Ectodermal cell (in vitro differentiated cells): ENCODE data around the gene IMMT. TPM values are rescaled to one million over a fixed set of nuclear protein-coding genes. Genes with fewer than 3 reads are reported as not detected.
"Not testable (repeated sequence)": the region's sequence is repeated elsewhere in the genome, so short reads cannot be mapped to it uniquely, and the experiment has no call there.

ENCODE experiments used
- H3K27ac ChIP-seq: 2 replicates; pipeline ENCODE4 v1.7.0; 2013; ENCODE audit warnings: mild to moderate bottlenecking, low read depth, low read length; ENCODE audit not compliant: insufficient read depth, poor library complexity, severe bottlenecking
- H3K27me3 ChIP-seq: 2 replicates; pipeline ENCODE4 v1.7.0; 2013; ENCODE audit warnings: mild to moderate bottlenecking, low read length; ENCODE audit not compliant: insufficient read depth, control insufficient read depth, poor library complexity, severe bottlenecking
- H3K36me3 ChIP-seq: one replicate; pipeline ENCODE4 v1.7.0; 2013; ENCODE audit warnings: low read length; ENCODE audit not compliant: control insufficient read depth, insufficient read depth
- H3K4me1 ChIP-seq: one replicate; pipeline ENCODE4 v1.7.0; 2013; ENCODE audit warnings: low read length; ENCODE audit not compliant: control insufficient read depth, insufficient read depth
- H3K4me3 ChIP-seq: 2 replicates; pipeline ENCODE4 v1.7.0; 2013; ENCODE audit warnings: low read depth, low read length, control low read depth; ENCODE audit not compliant: insufficient read depth
- H3K9me3 ChIP-seq: 2 replicates; pipeline ENCODE4 v1.7.0; 2013; ENCODE audit warnings: mild to moderate bottlenecking, low read length, moderate library complexity; ENCODE audit not compliant: control insufficient read depth
- WGBS, 2 experiments: methylation state at CpG; one replicate each; pipeline ENCODE4 v1.1.7; 2013; ENCODE audit warnings: missing lambda C conversion rate in 2 of 2; 5-methylcytosine and 5-hydroxymethylcytosine counted together
- polyA plus RNA-seq, 4 experiments: library from polyadenylated mRNA; stranded (reverse); fragments of 50-300 nt; gene quantifications; one replicate each; pipeline ENCODE4 v1.2.3, GENCODE V29; 2013

Gene IMMT
- 130 TPM for polyA plus RNA-seq (2013, experiment 1 of 4)
- 132 TPM for polyA plus RNA-seq (2013, experiment 2 of 4)
- polyA plus RNA-seq (2013, experiment 3 of 4): 111 TPM
- 120 TPM for polyA plus RNA-seq (2013, experiment 4 of 4)

DNA sequence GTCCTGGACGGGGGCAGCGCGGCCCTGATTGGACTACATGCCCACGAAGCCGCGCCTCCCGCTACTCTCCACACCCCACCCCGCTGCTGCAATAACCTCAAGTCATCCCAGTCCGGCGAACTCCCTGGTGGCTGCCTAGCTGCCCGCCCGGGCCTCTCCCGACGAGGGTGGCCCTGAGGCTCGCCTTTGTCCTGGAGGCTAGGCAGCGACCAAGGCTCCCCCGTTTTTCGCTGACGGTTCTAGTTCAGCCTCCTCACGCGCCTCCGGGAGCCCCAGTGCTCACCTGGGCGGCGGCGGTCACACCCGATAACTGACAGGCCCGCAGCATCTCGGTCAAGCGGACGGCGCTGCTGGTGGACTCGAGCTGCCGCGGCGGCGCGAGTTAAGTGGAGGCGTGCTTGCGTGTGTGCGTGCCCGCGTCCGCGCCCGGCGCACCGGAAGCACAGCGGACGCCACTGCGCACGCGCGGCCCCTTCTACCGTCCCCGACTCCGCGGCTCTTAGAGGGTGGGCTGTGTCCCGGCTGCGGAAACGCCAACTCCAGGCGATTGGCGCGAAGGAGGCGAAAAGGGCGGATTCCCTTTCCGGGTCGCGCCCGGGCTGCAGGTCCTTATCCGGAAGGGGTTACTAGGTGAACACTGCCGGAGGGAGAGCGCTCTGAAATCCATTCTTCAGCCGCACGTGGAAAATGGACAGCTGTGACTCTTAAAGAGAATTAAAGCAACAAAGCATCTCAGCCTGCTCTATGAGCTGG is at the start of gene IMMT:
Gene IMMT (minus strand): TSS at position 408 of the 753 bp plus-strand sequence. CDS start 80 bp downstream, at position 328.
- Histone ChIP-seq H3K4me1 (peaks cover 8% of the 10 kb centered on the region), H3K9me3 (no peaks in the 10 kb centered on the region), H3K27me3 (no peaks in the 10 kb centered on the region), H3K27ac (peak within 1 kb of the TSS; percentile 98), H3K4me3 (peak within 1 kb of the TSS; percentile 100), H3K36me3 (no peaks in the 10 kb centered on the region)
- 0% methylated on average over 74 of the region's 74 CpGs for WGBS, 2 experiments

DNA sequence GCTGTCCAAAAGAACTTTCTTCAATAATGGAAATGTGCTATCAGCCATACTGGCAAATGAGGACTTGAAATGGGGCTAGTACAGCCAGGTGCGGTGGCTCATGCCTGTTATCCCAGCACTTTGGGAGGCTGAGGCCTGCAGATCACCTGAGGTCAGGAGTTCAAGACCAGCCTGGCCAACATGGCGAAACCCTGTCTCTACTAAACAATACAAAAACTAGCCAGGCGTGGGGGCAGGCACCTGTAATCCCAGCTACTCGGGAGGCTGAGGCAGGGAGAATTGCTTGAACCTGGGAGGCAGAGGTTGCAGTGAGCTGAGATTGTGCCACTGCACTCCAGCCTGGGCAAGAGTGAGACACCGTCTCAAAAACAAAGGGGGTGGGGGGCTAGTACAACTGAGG is 49.5 kb upstream of the IMMT start:
- H3K27me3 ChIP-seq, H3K36me3 ChIP-seq, H3K4me3 ChIP-seq, H3K27ac ChIP-seq, H3K4me1 ChIP-seq, H3K9me3 ChIP-seq: not testable (repeated sequence)
- WGBS, 2 experiments: 93 to 96% methylated on average over 5 of the region's 5 CpGs

DNA sequence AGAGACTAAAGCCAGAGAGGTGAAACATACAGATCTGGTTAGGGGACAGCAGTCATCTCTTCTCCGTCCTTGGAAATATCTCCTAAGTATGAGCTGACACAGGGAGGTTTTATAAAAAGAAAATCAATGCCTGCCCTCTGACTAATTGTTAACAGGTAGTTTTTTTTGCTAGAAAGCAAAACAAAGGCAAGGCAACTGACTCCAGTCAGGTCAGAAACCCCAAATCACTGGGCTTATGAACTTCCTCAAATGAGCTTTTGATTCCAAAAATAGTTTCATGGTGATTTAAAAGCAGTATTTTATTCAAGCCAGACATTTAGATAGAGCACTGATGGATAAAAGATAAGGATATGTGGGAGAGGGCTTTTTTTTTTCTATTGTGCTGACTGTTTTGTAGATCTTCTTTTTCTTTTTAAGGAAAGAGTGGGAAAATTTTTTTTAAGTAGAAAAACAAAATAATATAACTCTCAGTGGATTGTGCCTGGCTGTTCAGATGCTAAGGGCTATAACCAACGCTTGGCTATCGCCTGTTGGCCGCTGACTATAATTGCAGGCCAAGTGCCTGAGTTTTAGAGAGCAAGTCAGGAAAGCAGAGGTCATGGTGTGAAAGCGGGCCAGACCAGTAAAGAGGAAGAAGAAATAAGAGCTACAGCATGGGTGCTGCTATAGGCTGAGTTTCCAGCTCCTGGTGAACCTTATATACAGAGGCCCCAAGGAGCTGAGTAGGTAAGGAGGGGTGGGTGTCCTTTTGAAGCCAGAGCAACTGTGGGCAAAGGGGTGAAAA is 48.9 kb upstream of the IMMT start:
- Histone ChIP-seq H3K27ac (no peak overlapping the region), H3K9me3 (no peaks in the 10 kb centered on the region), H3K4me3 (no peak overlapping the region), H3K27me3 (no peaks in the 10 kb centered on the region), H3K36me3 (no peaks in the 10 kb centered on the region), H3K4me1 (no peaks in the 10 kb centered on the region)
- 96% methylated on average over 5 of the region's 5 CpGs for WGBS, 2 experiments

GRCh38 chr2:86243272-86243671 is 48.0 kb upstream of the IMMT start:
- no peaks in the 10 kb centered on the region for H3K27me3 ChIP-seq
- H3K9me3 ChIP-seq: no peaks in the 10 kb centered on the region
- H3K36me3 ChIP-seq: no peaks in the 10 kb centered on the region
- 88 to 95% methylated on average over 6 of the region's 6 CpGs for WGBS, 2 experiments
- H3K27ac ChIP-seq: no peak overlapping the region
- no peak overlapping the region for H3K4me3 ChIP-seq
- no peaks in the 10 kb centered on the region for H3K4me1 ChIP-seq

DNA sequence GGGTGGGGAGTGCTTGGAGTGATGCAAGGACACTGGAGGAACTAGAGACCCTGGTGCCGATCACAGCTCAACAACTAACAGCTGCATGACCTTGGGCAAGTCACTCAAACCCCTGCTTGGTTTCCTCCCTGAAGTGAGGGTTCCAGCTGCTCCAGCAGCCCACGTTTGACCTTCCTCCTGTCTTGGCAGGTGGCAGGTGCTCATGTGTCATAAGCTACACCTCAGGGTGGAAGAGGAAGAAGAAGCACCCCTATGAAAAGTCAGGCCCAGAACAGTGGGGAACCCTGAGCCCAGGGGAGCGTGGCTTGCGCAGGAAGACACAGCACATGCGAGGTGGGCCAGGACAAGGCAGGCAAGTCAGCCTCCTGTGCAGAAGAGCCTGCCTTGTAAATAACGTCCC is 46.3 kb upstream of the IMMT start:
- 89 to 93% methylated on average over 6 of the region's 6 CpGs for WGBS, 2 experiments
- no peak overlapping the region for H3K27ac ChIP-seq
- H3K27me3 ChIP-seq: no peaks in the 10 kb centered on the region
- H3K4me1 ChIP-seq: no peaks in the 10 kb centered on the region
- H3K9me3 ChIP-seq: no peaks in the 10 kb centered on the region
- H3K36me3 ChIP-seq: no peaks in the 10 kb centered on the region
- no peak overlapping the region for H3K4me3 ChIP-seq

- no peaks in the 10 kb centered on the region for H3K9me3 ChIP-seq
- 95 to 97% methylated on average over 14 of the region's 14 CpGs for WGBS, 2 experiments
- no peaks in the 10 kb centered on the region for H3K36me3 ChIP-seq
- no peak overlapping the region for H3K4me3 ChIP-seq
- no peak overlapping the region for H3K27ac ChIP-seq
- no peaks in the 10 kb centered on the region for H3K27me3 ChIP-seq
- no peaks in the 10 kb centered on the region for H3K4me1 ChIP-seq
Observed at GRCh38 chr2:86240251-86240650, 45.0 kb upstream of the IMMT start.

- 93 to 94% methylated on average over 8 of the region's 8 CpGs for WGBS, 2 experiments
- no peak overlapping the region for H3K4me3 ChIP-seq
- no peaks in the 10 kb centered on the region for H3K36me3 ChIP-seq
- H3K27ac ChIP-seq: no peak overlapping the region
- H3K4me1 ChIP-seq: no peaks in the 10 kb centered on the region
- no peaks in the 10 kb centered on the region for H3K9me3 ChIP-seq
- H3K27me3 ChIP-seq: no peaks in the 10 kb centered on the region
Observed at GRCh38 chr2:86239745-86240144, 44.5 kb upstream of the IMMT start.

- H3K27ac ChIP-seq: no peak overlapping the region
- H3K4me3 ChIP-seq: no peak overlapping the region
- H3K36me3 ChIP-seq: no peaks in the 10 kb centered on the region
- no peaks in the 10 kb centered on the region for H3K4me1 ChIP-seq
- H3K27me3 ChIP-seq: no peaks in the 10 kb centered on the region
- 86 to 89% methylated on average over 4 of the region's 4 CpGs for WGBS, 2 experiments
- H3K9me3 ChIP-seq: no peaks in the 10 kb centered on the region
Observed at GRCh38 chr2:86239326-86239725, 44.1 kb upstream of the IMMT start.

DNA sequence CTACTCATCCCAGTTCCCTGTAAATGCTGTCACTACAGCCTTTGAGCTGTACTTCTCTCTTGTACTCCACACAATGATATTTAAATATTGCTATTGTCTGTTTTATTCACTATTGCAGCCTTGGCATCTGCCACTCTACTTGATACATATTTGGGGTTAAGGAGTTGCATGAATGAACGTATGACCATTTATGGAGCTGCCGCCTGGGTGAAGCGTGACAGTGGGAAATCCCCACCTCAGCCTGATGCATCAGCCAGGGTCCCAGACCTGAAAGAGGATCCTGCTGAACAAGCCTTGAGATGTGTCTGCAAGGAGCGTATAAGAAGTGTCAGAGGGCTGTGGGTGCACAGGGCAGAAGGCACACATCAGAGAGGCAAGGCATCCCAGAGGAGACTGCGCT is 43.1 kb upstream of the IMMT start:
- H3K4me1 ChIP-seq: no peaks in the 10 kb centered on the region
- no peaks in the 10 kb centered on the region for H3K36me3 ChIP-seq
- no peaks in the 10 kb centered on the region for H3K9me3 ChIP-seq
- no peaks in the 10 kb centered on the region for H3K27me3 ChIP-seq
- 96 to 97% methylated on average over 5 of the region's 5 CpGs for WGBS, 2 experiments
- H3K4me3 ChIP-seq: no peak overlapping the region
- H3K27ac ChIP-seq: no peak overlapping the region

DNA sequence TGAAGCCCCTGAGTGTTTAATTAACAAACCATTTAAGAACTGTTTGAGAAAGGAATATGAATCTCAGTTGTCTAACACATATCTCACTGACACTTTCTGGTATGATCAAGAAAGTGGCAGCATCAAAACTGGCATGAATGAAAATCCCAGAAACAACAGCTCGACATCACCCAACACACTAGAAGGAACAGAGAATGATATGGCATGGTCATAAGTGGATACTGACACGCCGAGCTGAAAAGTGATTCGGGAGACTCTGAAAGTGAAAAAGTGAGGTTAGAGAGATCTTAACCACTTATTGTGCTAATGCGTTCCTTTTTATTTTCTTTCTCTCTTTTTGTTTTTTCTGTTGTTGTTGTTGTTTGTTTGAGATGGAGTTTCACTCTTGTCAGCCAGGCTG is 41.9 kb upstream of the IMMT start:
- no peaks in the 10 kb centered on the region for H3K36me3 ChIP-seq
- H3K27ac ChIP-seq: no peak overlapping the region
- H3K4me3 ChIP-seq: no peak overlapping the region
- no peaks in the 10 kb centered on the region for H3K4me1 ChIP-seq
- no peaks in the 10 kb centered on the region for H3K27me3 ChIP-seq
- no peaks in the 10 kb centered on the region for H3K9me3 ChIP-seq
- WGBS, 2 experiments: 75 to 80% methylated on average over 5 of the region's 5 CpGs
